HG02870 (cell line): ENCODE data around the gene MCTP1.

Experiments used
- ATAC-seq: cut with Tn5 transposase; IDR thresholded peaks from one replicate; pipeline ENCODE4 v1.9.1; 2021; ENCODE audit warnings: mild to moderate bottlenecking, moderate library complexity; ENCODE audit not compliant: unreplicated experiment

Gene MCTP1

GRCh38 chr5:94736498-94736897 is 548.4 kb downstream of the MCTP1 start:
- no peak for ATAC-seq

GRCh38 chr5:94731471-94731870 is 553.4 kb downstream of the MCTP1 start:
- no peak for ATAC-seq

- no peak for ATAC-seq
These were observed 559.8 kb downstream of the MCTP1 start for GRCh38 chr5:94725142-94725541.

GRCh38 chr5:94715768-94716167 is 569.1 kb downstream of the MCTP1 start:
- ATAC-seq, result no peak

GRCh38 chr5:94711785-94712184 is 573.1 kb downstream of the MCTP1 start:
- no peak for ATAC-seq

- no peak for ATAC-seq
These were observed 575.6 kb downstream of the MCTP1 start for GRCh38 chr5:94709277-94709676.

- no peak for ATAC-seq
These were observed 577.5 kb downstream of the MCTP1 start for GRCh38 chr5:94707359-94707758.

GRCh38 chr5:94705427-94705826 is 579.5 kb downstream of the MCTP1 start:
- ATAC-seq, result no peak

GRCh38 chr5:94702729-94703128 is 582.2 kb downstream of the MCTP1 start:
- ATAC-seq, result peak; percentile 86

GRCh38 chr5:94700592-94700991 is 584.3 kb downstream of the MCTP1 start:
- ATAC-seq, result peak; percentile 64

- ATAC-seq, result no peak
These were observed 585.3 kb downstream of the MCTP1 start for GRCh38 chr5:94699562-94699961.

GRCh38 chr5:94698197-94698596 is 586.7 kb downstream of the MCTP1 start:
- ATAC-seq, result no peak

- no peak for ATAC-seq
These were observed 590.2 kb downstream of the MCTP1 start for GRCh38 chr5:94694671-94695070.

- no peak for ATAC-seq
These were observed 591.0 kb downstream of the MCTP1 start for GRCh38 chr5:94693845-94694370.

- ATAC-seq, result peak; percentile 71
These were observed 591.7 kb downstream of the MCTP1 start for GRCh38 chr5:94693043-94693822.

GRCh38 chr5:94692581-94692980 is 592.3 kb downstream of the MCTP1 start:
- ATAC-seq, result no peak

GRCh38 chr5:94691949-94692348 is 592.9 kb downstream of the MCTP1 start:
- no peak for ATAC-seq

- no peak for ATAC-seq
These were observed 593.6 kb downstream of the MCTP1 start for GRCh38 chr5:94691291-94691690.

GRCh38 chr5:94690778-94691177 is 594.1 kb downstream of the MCTP1 start:
- no peak for ATAC-seq

GRCh38 chr5:94689908-94690307 is 595.0 kb downstream of the MCTP1 start:
- no peak for ATAC-seq

- no peak for ATAC-seq
These were observed 601.9 kb downstream of the MCTP1 start for GRCh38 chr5:94682814-94683520.

GRCh38 chr5:94675965-94676618 is 608.8 kb downstream of the MCTP1 start:
- ATAC-seq, result no peak
